ENCODE data around the gene NT5C1A.

DNA sequence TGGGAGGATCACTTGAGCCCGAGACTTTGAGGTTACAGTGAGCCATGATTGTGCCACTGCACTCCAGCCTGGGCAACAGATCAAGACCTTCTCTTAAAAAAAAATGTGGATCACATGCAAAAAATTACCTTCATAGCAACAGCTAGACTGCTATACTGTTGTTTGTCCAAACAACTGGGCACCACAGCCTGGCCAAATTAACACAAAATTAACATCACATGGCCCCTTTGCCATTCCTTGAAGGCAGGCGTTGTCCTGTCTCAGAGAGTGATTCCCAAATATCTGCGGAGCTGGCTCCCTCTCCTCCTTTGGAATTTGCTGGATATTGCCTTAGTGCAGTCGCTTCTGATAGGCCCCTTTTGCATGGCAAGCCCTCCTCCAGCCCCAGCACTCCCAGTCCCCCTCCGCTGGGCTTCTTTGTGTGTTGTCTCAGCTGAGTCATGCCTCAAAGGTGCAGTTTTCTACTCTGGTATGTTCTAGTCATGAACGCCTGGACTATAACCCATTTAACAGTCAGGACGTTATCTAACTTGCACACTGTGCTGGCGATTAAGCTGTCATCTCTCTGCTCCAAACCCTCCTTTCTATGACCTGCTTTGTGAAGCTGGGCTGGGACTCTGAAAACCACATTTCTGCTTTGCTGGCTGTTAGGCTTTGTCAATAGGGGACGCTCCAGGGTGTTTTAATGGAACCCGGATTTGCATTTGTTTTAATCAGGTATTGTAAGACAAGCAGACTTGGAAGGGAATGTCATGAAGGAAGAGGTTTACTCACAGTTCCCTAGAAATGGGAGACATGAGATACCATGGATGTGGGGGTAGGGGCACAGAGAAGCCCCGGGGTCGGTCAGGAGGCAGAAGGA is 39.4 kb upstream of the NT5C1A start:
- TF ChIP-seq EZH2 (IDR thresholded peaks at IDR 0.05; ENCODE audit: insufficient read depth, poor library complexity, severe bottlenecking) (no peak), EZH2phosphoT487 (IDR thresholded peaks at IDR 0.05; ENCODE audit: insufficient read depth, low read depth) (no peak)

All from GM23248 (cell line).